HUDEP-2 (cell line): Measurements from ENCODE around the gene KCNIP3.

Experiments
- DNase-seq, 76 experiments: peaks; one replicate each; lab custom pipeline; 2025; ENCODE audit not compliant: unreplicated experiment in 76 of 76; lab: John Stamatoyannopoulos, UW

The KCNIP3 gene

DNA sequence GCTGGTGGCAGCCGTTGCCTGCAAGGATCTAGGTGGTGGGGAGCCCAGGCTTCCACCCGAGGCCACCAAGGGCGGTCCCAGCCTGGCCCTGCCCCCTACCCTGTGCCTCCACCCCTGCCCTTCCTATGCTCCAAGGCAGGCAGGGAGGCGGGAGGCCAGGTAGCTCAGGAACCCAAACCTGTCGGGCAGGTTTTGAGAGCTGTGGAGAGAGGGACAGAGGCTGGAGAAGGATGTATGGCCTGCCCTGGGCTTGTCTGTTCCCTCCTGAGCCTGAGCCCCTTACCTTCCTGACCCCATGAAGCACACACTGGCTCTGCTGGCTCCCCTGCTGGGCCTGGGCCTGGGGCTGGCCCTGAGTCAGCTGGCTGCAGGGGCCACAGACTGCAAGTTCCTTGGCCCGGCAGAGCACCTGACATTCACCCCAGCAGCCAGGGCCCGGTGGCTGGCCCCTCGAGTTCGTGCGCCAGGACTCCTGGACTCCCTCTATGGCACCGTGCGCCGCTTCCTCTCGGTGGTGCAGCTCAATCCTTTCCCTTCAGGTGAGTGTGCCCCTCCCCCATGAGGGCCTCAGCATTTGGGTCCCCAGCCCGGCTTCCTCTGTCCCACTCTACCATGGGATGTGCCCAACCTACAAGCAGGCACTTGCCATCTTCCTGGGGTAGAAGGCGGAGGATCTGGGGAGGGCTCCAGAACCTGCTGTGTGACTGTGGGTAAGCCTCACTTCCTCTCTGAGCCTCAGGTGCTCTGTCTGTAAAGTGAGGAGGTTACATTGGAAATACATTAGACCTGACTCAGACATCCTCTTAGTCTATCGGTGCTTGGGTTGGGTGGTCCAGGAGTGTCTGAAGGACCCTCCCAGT, 22.6 kb upstream of the KCNIP3 start, which contains the start of gene PROM2:
PROM2 (plus strand) TSS at position 159 of the 860 bp plus-strand sequence; CDS start at position 296, 137 bp downstream.
- no peak for DNase-seq

DNA sequence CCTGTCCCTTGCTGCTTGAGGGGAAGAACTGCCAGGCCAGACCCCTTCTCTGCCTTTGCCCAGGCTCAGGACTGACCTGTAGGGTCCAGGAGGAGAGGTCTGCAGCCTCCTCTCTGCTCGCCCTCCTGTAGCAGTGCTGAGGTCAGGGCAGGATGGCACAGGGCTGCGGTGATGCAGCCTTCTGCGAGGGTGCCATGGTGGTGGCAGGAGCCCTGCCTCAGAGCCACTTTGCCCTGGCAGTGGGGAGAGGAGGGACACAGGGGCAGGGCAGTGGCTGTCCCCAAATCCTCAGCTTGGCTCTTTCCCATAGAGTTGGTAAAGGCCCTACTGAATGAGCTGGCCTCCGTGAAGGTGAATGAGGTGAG, 22.0 kb upstream of the KCNIP3 start:
- no peak for DNase-seq

GRCh38 chr2:95275601-95276243, 21.4 kb upstream of the KCNIP3 start:
- no peak for DNase-seq

DNA sequence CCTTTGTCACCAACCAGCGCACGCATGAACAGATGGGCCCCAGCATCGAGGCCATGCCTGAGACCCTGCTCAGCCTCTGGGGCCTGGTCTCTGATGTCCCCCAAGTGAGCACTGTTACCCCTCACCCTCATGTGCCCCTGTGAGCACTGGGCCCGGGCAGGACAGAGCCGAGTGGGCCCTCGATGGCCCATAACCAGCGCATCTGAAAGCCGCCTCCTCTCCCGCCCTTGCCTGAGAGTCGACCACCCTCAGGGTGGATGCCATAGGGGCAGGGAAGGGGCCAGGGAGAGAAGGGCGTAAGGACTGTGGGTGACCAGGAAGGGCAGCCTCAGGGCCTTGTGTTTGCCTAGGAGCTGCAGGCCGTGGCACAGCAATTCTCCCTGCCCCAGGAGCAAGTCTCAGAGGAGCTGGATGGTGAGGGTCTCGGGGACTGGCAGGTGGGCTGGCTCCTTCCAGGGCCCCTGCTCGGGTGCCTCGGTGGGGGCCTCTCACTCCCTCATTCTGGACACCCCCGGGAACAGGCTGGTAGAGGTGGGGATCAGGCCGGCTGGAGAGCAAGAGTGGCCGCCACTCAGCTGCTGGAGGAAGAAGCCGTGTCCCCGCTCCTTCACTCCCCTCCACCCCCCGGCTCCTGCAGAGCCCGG, 20.8 kb upstream of the KCNIP3 start:
- no peak for DNase-seq

DNA sequence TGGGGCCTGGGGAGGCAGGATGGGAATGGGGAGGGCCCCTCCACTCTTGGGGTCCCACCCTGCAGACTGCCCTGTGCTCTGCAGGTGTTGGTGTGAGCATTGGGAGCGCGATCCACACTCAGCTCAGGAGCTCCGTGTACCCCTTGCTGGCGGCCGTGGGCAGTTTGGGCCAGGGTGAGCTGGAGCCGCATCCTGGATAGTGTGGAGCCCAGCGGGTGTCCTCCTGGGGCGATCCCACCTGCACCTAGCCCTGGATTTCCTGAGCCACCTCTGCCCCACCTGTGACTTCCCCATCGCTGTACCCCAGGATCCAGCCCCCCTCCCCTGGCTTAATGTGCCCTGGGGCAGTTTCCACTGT, 20.3 kb upstream of the KCNIP3 start:
- no peak for DNase-seq

GRCh38 chr2:95277246-95277906, 19.8 kb upstream of the KCNIP3 start:
- peak in 35 of 76 experiments; percentile 2 to 52 (median 15) for DNase-seq

DNA sequence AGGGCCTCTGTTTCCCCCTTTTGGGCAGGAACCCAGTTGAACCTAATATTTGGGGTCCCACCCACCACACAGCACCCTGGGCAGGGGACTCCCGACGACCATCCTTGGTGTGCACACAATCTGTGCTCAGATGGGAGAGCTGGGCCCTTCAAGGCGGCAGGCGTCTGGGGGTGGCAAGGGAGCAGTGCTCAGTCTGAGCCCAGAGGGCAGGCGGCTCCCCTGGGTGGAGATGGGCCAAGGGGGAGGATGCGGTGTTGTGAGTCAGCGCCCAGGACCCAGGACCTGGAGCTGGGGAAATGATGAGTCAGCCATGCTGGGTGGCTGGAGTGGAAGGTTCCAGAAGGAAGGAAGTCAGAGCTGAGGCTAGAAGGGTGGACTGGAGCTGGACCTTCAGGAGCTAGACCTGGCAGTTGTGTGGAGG, 19.1 kb upstream of the KCNIP3 start:
- DNase-seq = peak in 3 of 76 experiments; percentile 1 to 19 (median 9)

DNA sequence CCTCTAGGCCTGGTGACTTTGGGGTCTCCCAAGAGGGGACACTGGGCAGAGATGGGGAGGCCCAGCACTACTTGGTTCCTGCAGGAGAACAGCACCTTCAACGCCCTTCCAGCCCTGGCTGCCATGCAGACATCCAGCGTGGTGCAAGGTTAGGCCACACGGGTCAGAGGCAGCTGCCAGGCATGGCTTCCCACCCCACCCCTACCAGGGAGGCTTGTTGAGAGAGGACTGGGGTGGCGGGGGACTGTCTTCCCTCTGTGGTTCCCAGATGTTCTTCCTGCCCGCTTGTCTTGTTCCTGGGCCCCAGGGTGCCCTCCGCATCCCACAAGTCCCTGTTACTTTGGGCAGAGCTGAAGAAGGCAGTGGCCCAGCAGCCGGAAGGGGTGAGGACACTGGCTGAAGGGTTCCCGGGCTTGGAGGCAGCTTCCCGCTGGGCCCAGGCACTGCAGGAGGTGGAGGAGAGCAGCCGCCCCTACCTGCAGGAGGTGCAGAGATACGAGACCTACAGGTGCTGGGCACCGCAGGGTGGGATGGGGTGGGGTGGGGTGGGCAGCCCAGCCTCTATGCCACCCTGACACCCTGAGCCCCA, 18.4 kb upstream of the KCNIP3 start:
- no peak for DNase-seq

DNA sequence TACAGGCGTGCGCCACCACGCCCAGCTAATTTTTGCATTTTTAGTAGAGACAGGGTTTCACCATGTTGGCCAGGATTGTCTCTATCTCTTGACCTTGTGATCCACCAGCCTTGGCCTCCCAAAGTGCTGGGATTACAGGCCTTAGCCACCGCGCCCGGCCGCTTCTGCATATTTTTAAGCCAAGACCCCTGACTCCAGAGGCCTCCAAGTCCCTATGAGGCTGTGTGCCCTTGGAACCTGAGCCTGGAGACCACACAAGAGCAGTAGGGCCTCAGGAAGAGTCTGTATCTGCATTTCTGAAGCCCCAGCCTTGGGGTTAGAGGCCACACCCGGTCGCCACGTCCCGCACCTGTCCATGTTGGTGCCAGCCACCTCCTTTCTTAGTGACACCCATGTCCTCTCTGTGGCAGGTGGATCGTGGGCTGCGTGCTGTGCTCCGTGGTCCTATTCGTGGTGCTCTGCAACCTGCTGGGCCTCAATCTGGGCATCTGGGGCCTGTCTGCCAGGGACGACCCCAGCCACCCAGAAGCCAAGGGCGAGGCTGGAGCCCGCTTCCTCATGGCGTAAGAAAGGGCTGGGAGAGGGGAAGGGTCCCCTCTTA, 17.6 kb upstream of the KCNIP3 start:
- DNase-seq = no peak

GRCh38 chr2:95281071-95281470, 16.1 kb upstream of the KCNIP3 start:
- no peak for DNase-seq

- no peak for DNase-seq
Measured at GRCh38 chr2:95281786-95282185, 15.4 kb upstream of the KCNIP3 start.

GRCh38 chr2:95282458-95282857, 14.7 kb upstream of the KCNIP3 start:
- no peak for DNase-seq

DNA sequence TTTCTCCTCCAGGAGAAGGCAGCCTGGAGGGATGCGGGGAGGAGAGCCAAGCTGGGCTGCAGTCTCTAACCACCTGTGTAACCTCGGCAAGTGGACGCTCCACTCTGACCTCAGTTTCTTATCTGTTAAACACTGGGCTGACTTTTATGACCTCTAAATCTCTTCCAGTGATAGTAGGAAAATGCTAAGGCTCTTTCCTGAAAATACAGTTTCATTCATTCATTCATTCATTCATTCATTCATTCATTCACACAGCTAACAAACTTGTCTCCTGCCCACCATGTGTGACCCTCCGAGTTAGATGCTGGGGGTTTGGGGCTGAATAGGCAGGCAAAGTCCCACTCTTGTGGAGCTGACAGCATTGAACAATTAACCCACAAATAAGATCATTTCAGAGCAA, 13.6 kb upstream of the KCNIP3 start:
- no peak for DNase-seq

DNA sequence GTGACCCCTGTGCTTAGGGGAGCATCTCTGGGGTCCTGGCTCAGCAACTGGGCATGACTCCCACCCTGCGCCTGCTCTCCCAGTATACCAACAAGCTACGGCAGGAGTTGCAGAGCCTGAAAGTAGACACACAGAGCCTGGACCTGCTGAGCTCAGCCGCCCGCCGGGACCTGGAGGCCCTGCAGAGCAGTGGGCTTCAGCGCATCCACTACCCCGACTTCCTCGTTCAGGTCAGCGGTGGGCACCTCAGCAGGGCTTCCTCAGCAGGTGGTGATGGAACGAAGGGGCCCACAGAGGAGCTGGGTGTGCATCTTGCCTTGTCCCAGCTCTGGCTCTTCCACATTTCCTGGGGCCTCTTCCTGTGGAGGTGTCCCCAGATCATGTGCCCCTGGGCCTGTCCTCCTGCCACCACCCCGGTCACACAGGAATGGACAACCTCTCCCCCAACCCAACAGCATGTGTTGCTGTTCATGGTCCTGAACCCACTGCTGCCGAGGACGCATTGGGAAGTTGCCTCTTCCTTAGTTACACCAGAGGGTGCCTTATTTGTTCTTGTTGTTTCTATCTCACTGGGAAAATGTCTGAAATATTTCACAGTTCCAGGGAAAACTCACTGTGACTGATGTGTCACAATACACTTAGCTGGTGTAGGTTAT, 12.1 kb upstream of the KCNIP3 start:
- DNase-seq = no peak

DNA sequence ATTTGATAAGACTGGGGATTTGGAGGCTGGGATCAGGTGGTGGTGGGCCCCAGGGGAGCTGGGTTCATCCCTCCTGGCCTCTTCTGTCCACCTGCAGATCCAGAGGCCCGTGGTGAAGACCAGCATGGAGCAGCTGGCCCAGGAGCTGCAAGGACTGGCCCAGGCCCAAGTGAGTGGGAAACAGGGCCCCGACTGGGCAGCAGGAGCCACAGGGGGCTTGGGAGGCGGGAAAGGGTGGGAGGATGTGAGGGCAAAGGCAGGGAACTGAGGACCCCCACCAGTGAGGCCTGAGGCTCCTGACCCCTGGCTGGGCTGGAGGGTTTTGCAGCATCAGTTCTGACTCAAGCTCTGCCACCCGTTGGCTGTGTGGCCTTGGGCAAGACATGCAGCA, 11.6 kb upstream of the KCNIP3 start:
- no peak for DNase-seq

GRCh38 chr2:95287336-95287735, 9.8 kb upstream of the KCNIP3 start:
- DNase-seq = no peak

- no peak for DNase-seq
Measured at GRCh38 chr2:95287806-95288205, 9.3 kb upstream of the KCNIP3 start.

GRCh38 chr2:95289253-95289652, 7.9 kb upstream of the KCNIP3 start:
- no peak for DNase-seq

DNA sequence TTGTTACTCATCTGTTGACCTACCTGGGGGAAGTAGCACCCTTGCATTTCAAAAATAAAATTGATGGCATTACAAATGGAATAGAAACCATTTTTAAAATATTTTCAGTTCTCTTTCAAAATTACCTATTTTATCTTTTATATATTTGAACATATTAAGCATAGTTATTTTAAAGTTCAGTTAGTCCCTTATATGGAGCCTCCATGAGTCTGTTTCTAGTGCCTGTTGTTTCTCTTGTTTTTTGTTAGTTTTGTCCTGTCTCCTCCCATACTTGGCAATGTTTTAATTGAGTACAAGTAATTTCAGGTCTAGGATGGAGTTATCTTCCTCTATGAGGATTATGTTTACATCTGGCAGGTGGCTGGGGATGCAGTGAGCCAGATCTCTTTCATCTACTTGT, 5.9 kb upstream of the KCNIP3 start:
- DNase-seq = no peak
